NT2/D1 (cell line): Measurements from ENCODE around the gene KRTAP5-3.

ENCODE experiments used
- DNase-seq: peaks from one replicate; pipeline ENCODE4 v3.0.0-alpha.2; 2011; ENCODE audit warnings: low read depth, low spot score
- H3K27me3 ChIP-seq: 2 replicates; pipeline ENCODE4 v1.6.0; 2011; ENCODE audit warnings: mild to moderate bottlenecking; ENCODE audit not compliant: insufficient read length, insufficient read depth
- H3K36me3 ChIP-seq: 2 replicates; pipeline ENCODE4 v1.6.1; 2011; ENCODE audit warnings: mild to moderate bottlenecking, low read length, mixed read lengths; ENCODE audit not compliant: insufficient read depth, insufficient read length
- H3K4me1 ChIP-seq: 2 replicates; pipeline ENCODE4 v1.5.1; 2011; ENCODE audit not compliant: insufficient read depth, insufficient read length
- H3K4me3 ChIP-seq: 2 replicates; pipeline ENCODE4 v1.5.1; 2011; ENCODE audit warnings: low read depth; ENCODE audit not compliant: insufficient read length
- H3K9ac ChIP-seq: 2 replicates; pipeline ENCODE4 v1.6.0; 2011; ENCODE audit warnings: low read depth; ENCODE audit not compliant: insufficient read length
- H3K9me3 ChIP-seq: 2 replicates; pipeline ENCODE4 v1.5.1; 2011; ENCODE audit warnings: mild to moderate bottlenecking, low read length; ENCODE audit not compliant: insufficient read depth
- SUZ12 ChIP-seq: IDR thresholded peaks from 2 replicates; pipeline ENCODE4 v1.6.1; 2011; ENCODE audit not compliant: insufficient read length, insufficient read depth; ENCODE audit errors: extremely low read depth
- YY1 ChIP-seq: IDR thresholded peaks from 2 replicates; pipeline ENCODE4 v1.6.1; 2011; ENCODE audit not compliant: insufficient read length, insufficient read depth
- ZNF274 ChIP-seq: IDR thresholded peaks from 2 replicates; pipeline ENCODE4 v1.6.1; 2011; ENCODE audit warnings: mild to moderate bottlenecking, low read depth, low read length

KRTAP5-3 gene

DNA sequence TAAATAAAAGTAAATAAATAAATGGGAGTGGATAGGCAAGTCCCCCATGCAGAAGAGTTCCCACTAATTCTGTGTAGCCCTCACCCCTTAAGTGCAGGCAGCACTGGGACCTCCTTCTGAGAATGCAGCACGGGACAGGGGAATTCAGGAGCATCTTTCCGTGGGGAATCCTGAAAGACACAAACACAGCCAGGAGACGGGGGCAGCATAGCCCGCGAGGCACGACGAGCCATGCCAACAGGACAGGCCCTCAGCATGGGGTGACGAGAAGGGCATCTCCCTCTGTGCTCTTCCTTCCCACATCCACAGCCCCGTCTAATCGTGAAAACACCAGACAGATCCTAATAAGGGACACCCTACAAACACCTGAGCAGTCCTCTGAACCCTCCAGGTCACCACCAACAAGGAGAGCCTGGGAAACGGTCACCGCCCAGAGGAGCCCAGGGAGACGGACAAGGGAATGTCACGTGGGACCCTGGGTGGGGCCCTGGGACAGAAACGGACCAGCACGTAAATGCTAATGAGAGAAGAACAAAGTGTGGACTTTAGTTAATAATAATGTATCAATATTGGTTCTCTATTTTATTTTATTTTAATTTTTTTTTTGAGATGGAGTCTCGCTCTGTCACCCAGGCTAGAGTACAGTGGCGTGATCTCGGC is 28.2 kb upstream of the KRTAP5-3 start:
- TF ChIP-seq YY1 = no peak
- no peak for TF ChIP-seq SUZ12
- TF ChIP-seq ZNF274 = no peak
- H3K9me3 ChIP-seq = no peaks in the 10 kb centered on the region
- no peak for DNase-seq
- no peaks in the 10 kb centered on the region for H3K36me3 ChIP-seq
- H3K4me1 ChIP-seq = no peaks in the 10 kb centered on the region
- peaks cover 9% of the 10 kb centered on the region for H3K27me3 ChIP-seq
- H3K9ac ChIP-seq = no peak overlapping the region
- no peak overlapping the region for H3K4me3 ChIP-seq

DNA sequence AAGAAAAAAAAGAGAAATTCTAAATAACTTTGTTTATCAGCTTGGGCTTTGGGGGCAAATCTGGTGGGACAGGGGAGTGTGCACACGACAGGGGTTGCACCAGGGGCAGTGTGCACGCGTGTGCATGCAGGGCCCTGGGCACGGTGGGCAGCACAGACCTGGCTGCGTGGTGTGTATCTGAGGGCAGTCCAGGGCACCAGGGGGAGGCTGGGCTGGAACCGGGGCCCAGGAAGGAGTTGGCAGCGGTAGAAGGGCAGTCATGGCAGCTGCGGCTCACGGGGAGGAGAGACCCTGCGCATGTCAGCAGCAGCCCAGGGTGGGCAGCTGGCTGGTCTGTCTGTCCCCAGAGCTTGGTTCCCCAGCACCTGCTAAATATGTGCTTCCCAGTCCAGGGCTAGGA is 25.6 kb upstream of the KRTAP5-3 start:
- no peak overlapping the region for H3K4me3 ChIP-seq
- no peaks in the 10 kb centered on the region for H3K9me3 ChIP-seq
- H3K4me1 ChIP-seq = no peaks in the 10 kb centered on the region
- peaks cover 14% of the 10 kb centered on the region for H3K27me3 ChIP-seq
- no peak for TF ChIP-seq SUZ12
- no peak for TF ChIP-seq ZNF274
- TF ChIP-seq YY1 = no peak
- DNase-seq = no peak
- no peak overlapping the region for H3K9ac ChIP-seq
- H3K36me3 ChIP-seq = no peaks in the 10 kb centered on the region

DNA sequence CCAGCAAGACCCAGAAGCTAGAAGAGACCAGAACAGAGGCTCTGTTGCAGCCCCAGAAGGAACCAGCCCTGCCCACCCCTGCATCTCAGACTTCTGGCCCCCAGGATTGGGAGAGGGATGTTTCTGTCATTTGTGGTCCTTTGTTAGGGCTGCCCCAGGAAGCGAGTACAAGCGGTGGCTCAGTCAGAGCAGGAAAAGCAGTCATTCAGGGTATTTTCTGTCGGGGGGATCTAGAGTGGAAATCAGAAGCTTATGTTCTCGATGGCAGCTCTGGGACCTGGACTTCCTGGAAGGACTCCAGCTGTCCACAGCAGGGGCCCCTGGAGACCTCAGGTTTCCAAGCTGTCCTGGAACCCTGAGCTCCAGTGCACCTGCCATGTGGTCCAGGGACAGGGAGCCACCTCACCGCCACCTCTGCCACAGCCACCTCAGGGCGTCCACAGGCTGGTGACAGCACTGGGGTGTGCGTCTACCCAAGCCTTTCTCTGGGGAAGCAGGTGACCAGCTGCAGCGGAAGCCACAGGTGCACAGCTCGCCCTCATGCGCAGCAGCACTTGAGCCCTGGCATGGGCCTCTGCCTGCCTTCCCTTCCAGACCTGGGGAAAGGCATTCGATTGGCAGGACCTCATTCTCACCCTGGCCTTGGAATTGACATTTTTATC is 23.9 kb upstream of the KRTAP5-3 start:
- Histone ChIP-seq H3K27me3 (peaks cover 30% of the 10 kb centered on the region), H3K36me3 (no peaks in the 10 kb centered on the region), H3K9ac (no peak overlapping the region), H3K9me3 (no peaks in the 10 kb centered on the region), H3K4me1 (no peaks in the 10 kb centered on the region), H3K4me3 (no peak overlapping the region)
- DNase-seq = no peak
- TF ChIP-seq SUZ12 = no peak
- TF ChIP-seq YY1 = no peak
- no peak for TF ChIP-seq ZNF274

DNA sequence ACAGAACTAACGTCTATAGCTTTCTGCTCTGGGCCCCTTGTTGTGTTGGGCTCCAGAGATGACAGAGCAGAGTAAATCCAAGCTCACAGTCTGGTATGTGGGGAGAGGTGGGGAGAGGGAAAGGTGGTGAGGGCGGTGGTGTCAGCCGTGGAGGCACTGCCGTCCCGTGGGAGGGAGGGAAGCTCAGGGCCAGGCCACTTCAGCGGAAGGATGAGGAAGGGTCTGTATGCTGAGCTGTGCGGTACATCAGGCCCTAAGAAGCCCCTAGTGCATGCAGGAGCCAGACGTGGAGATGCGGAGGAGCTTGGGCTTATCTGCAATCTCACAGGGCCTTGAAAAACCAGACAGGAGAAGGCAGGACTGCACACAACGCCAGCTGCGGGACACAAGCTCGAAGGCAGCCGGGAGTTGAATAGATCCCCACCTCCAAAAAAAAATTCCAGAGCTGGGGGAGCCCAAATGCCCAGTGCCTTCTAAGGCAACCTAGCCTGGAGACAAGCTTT is 22.9 kb upstream of the KRTAP5-3 start:
- no peak for DNase-seq
- no peaks in the 10 kb centered on the region for H3K36me3 ChIP-seq
- H3K27me3 ChIP-seq = peaks cover 34% of the 10 kb centered on the region
- H3K4me3 ChIP-seq = no peak overlapping the region
- no peaks in the 10 kb centered on the region for H3K9me3 ChIP-seq
- TF ChIP-seq SUZ12 = no peak
- TF ChIP-seq YY1 = no peak
- TF ChIP-seq ZNF274 = no peak
- no peaks in the 10 kb centered on the region for H3K4me1 ChIP-seq
- no peak overlapping the region for H3K9ac ChIP-seq

DNA sequence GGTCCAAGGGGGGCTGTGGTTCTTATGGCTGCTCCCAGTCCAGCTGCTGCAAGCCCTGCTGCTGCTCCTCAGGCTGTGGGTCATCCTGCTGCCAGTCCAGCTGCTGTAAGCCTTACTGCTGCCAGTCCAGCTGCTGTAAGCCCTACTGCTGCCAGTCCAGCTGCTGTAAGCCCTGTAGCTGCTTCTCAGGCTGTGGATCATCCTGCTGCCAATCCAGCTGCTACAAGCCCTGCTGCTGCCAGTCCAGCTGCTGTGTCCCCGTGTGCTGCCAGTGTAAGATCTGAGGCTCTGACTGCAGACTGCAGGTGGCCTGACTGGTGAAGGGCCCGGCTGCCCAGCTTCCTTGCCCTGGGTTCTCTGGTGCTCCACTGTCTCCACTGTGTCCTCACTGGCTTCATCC is 22.0 kb upstream of the KRTAP5-3 start:
- TF ChIP-seq YY1 (no peak), ZNF274 (no peak), SUZ12 (no peak)
- Histone ChIP-seq H3K4me3 (no peak overlapping the region), H3K9me3 (no peaks in the 10 kb centered on the region), H3K9ac (no peak overlapping the region), H3K4me1 (no peaks in the 10 kb centered on the region), H3K36me3 (no peaks in the 10 kb centered on the region), H3K27me3 (peaks cover 34% of the 10 kb centered on the region)
- no peak for DNase-seq

DNA sequence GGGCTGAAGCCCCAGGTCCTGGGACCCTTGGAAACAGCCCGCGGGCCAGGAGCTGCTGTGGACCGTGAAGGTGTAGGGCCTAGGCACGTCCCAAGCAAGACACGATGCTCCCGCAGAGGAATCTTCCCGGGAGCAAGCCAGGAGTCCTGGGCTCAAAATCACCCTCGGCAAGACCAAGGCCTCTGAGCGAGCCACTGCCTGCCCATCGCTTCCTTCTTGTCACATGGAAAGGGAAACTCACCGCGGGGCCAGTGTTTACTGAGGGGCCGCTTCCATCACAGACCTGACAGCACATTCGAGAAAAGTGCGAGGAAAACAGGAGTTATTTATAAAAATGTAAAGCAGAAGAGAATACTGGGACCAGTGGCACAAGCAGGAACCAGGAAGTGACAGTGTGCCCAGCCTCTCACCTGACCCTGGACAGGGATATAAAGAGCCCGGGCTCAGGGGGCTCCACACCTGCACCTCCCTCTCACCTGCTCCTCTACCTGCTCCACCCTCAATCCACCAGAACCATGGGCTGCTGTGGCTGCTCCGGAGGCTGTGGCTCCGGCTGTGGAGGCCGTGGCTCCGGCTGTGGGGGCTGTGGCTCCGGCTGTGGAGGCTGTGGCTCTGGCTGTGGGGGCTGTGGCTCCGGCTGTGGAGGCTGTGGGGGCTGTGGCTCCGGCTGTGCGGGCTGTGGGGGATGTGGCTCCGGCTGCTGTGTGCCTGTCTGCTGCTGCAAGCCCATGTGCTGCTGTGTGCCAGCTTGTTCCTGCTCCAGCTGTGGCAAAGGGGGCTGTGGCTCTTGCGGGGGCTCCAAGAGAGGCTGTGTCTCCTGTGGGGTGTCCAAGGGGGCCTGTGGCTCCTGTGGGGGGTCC is 21.3 kb upstream of the KRTAP5-3 start, which contains the start of gene KRTAP5-5:
Gene KRTAP5-5 (plus strand): TSS at position 450 of the 860 bp plus-strand sequence. CDS start 66 bp downstream, at position 516.
- H3K9ac ChIP-seq = peak within 1 kb of the TSS; percentile 76
- H3K27me3 ChIP-seq = peaks cover 34% of the 10 kb centered on the region
- H3K4me1 ChIP-seq = no peaks in the 10 kb centered on the region
- no peaks in the 10 kb centered on the region for H3K36me3 ChIP-seq
- no peaks in the 10 kb centered on the region for H3K9me3 ChIP-seq
- TF ChIP-seq ZNF274 (no peak), YY1 (no peak), SUZ12 (no peak)
- no peak for DNase-seq
- no peak within 1 kb of the TSS for H3K4me3 ChIP-seq
